HG02678 (cell line): ENCODE measurements around the gene ZNF80.
A peak's percentile ranks its signal among the peaks of the same experiment; 100 is the strongest.

Source experiments
- ATAC-seq: cut with Tn5 transposase; IDR thresholded peaks from one replicate; pipeline ENCODE4 v1.9.1; 2021; ENCODE audit warnings: mild to moderate bottlenecking, moderate library complexity; ENCODE audit not compliant: unreplicated experiment

The ZNF80 gene

DNA sequence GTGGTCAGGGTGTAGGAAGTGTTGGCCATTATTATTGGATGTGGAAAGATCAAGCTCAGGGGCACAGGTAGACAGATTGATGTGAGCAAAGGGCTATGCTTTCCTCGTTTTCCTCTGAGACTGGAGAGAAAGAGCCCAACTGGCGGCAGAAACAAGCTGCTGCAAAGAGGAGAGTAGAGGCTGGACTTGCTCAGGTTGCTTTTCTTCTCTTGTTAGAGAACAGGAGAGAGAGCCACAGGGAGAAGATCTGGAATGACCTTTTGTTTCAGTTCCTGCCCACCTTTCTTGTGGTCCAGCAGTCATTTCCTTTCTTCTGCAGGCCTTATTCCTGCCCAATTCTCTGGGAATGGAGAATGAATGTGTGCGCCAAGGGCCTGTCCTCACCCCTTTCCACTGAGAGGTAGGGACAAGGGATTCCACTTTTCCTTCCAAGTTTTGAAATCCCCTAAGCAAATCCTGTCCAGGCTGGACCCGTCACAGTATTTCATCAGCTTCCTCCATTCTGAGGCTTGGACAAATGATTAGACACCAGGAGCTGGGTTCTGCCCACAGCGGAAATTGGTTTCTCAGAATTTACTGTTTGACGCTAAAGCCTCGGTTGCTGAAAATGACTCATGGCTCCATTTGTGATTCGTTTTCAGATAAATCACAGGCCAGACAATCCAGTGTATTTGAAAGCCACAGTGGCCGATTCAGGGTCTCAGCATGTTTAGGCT lies 16.1 kb downstream of the ZNF80 start:
- no peak for ATAC-seq

DNA sequence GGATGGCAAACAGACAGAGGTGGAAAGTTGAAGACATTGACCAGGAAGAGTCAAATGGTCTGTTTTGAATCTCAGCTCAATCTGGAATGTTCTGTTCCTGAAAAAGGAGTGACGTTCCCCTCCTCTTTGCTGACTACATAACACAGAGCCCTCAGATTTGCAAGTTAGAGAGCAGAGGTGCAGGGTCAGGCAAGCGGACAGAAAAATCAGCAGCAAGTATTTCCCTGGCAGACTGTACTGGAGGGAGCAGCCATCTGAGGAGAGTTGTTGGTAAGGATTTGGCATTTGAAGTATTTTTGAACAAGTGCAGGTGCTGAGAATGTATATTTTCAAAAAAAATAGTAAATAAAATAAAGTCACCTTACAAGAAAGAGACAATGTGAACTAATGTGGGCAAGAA lies 17.6 kb downstream of the ZNF80 start:
- no peak for ATAC-seq

DNA sequence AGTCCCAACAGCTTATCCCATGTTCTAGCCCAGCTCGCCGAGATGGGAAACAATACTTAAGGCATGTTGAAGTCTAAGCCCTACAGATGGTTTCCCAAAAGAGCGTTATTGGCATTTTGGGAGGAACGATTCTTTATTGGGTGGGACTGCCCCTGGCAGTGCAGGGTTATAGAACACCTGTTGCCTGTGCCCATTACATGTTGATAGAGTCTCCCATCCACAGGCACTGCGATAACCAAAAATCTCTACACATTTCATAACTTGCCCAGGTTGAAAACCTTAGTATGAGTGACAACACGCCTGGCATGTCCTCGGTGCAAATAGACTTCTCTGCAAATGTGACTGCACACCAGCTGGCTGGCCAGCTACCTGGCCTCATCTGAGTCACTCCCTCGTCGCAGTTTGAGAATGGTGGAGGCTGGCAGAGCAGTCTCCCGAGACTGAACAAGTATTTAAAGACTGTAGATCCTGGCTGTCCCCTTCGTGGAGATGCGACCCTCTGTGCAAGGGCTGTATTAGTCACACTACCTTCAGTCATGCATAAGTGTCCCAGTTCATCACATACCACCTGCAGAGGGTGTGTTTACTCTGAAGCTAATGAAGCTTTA lies 18.7 kb downstream of the ZNF80 start:
- no peak for ATAC-seq

DNA sequence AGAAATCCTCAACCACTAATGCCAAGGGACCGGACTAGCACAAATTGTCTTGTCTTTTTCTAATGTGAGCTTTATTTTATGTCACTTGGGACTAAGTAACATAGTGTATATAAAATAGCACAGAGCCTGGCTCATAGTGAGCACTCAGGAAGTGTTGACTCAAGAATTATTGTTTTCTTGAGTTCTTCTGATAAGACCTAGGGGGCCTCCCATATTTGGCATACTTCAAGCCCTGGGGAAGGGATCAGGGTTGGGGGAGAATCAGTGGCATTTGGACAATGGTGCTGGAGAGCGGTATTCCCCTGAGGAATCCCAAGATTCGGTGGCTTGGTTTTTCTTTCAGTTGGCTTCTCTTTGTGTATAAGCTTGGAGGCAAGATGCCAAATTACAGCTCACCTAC lies 19.4 kb downstream of the ZNF80 start:
- no peak for ATAC-seq

DNA sequence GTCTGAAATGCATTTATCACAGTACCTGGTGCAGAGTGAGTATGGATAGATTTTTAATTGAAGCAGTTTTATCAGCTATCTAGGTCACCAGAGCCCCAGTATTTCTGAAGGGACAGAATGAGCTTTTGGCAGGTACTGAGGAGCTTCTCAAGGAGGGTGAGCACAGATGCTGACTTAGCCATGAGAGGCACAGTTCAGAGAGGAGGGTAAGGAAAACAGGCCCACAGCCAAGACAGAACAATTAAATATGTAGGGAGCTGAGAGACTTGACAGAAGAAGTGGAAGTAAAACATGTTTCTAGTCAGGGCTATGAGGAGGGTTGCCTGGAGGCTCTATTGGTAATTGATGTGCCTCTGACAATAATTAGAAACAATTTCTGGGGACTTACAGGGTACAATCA lies 20.1 kb downstream of the ZNF80 start:
- no peak for ATAC-seq

DNA sequence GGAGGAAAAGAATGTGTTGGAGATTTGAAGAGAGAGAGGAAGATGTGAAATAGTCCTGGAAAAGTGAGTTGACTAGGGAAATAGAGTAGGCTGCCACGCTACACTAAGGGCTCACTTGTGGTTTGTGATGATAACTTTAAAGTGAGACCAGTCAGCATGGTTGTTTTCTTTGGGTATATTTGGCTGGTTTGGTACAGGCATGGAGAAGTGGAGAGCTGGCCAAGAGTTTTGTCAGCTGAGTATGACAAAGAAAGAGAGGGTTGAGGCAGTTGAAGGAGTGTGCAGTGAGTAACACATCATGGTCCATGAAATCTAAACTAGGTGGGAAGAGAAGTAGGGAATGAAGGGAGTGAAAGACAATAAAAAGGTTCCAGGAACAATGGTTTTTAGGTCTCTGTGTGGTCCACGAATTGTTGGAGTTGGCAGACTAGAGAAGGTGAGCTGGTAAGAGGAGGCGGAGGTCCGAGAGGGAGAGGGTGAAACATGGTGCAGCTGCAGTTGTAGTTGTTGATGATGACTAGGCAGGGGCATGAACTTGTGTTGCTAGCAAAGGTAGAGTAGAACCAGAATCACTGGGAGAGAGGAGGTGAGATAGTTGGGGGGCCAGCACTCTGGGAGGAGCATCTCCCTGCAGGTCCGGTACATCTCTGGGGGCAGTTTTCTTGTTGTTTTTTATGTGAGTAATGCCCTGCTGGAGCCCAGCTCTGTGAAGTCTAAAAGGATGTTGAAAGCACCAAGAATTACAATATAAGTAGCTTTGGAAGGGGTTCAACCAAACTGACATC lies 21.0 kb downstream of the ZNF80 start:
- ATAC-seq: no peak

DNA sequence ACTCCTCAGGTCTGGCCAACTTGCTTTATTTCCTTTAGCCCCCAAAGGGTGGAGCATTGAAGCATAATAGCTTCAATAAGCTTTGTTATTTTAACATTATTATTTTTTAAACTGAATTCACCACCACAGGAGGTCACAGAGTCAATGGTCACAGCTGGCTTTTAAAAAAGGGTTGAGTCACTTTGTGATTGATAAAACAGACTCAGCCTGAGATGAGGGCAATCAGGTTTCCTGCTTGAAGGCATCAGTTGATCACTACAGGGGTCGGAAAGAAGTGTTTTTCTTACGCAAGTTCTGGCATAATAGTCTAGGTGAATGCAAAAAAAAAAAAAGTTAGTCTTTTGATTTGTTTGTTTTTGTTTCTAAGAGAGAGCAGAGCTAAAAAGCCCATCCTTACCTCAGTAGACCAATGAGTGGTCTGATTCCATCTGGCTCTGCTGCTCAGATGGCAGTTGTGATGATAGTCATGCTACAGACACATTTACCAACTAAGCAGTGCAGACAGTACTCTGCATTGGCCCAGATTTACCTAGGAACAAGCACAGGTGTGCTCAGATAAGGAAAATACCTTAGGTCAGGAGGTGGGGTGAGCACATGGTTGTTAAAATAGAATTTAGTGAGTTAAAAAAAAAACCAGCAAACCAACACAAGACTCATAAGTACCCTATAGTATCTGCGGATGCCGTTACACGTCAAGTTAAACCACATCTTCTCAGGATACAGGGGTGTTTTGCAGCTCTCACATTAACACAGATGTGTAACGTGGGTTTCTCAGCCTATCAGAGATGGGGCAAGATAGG lies 22.6 kb downstream of the ZNF80 start:
- ATAC-seq: no peak

DNA sequence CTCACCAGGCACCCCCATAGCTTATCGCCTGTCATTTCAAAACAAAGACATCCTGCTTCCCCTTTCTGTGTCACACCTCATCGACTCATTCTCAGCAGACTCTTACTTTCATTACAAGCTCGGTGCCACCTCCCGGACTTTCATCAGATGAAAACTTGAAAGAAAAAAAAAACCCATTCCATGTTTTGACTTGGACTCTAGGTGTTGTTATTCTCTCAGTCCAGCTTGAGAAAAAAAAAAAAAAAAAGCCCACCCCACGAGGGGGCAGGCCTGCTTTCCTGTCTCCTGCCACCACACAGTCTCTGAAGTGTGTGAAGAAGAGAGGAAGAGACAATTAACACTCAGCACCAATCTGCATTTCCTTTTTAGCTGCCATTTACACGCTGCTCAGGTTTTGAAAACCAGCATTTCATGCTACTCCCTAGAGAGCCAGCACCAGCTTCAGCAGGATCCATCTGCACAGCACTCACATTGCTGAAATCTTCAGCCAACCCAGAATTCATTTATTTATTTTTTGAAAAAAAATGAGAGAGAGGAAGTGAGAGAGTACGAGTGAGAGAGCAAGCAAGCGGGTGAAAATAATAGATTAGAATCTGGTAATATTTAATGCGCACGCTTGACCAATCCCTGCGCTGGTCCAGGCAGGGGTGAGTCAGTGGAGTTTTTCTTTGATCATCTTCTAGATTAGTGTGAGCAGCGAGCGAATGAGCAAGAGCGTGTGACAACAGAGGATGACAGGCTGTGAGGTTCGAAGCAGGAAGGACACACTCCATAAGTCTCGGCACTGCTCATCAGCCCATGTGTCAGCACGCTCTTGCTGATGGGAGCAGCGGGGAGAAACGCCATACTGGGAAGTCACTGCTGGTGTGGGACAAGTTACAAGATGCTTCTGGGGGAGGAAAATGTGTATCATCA lies 23.5 kb downstream of the ZNF80 start:
- ATAC-seq: peak; percentile 83

DNA sequence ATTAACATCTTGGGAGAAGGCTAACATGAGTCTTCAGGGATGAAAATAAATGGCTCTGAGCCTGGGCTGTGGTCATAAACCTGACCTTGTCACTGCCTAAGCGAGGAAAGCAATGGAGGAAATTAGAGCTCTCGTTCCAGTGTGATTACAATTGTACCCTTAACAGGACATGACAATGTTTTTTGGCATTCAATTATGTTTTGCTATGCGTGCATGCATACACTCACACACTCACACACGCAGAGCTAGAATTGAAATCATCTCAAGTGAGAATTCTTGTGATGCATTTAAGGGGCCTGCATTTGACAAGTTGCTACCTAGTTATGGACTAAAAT lies 24.1 kb downstream of the ZNF80 start:
- peak; percentile 7 for ATAC-seq

DNA sequence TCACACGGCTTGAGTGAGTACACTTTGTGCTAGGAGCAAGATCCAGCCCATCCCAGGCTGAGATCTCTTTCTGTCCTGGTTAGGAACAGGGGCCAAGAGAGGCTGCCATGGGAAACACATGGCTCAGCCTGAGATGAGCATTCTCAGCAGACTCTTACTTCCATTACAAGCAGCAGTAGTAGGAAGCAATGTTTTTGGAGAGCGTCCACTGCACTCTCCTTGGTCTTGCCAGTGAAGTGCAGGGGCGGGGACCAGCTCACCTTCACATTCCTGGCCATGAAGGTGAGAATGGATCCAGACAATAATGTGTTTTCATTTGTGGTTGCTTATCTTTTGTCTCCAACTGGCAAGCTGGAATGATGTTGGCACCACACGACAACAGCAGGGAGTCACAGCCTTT lies 24.7 kb downstream of the ZNF80 start:
- no peak for ATAC-seq

DNA sequence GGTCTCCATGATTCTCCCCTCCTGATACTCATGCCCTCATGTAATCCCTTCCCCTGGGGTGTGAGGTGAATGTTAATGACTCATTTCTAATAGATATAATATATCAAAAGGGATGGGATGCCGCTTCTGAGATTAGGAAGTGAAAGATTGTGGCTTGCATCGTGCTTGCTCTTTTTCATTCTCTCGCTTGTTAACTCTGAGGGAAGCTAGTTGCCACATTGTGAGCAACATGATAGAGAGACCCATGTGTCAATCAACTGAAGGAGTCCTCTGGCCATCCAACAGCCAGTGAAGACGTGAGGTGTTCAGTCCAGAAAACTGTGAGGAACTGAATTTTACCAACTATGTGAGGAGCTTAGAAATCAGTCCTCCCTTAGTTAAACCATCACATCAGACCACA lies 29.6 kb downstream of the ZNF80 start:
- ATAC-seq: peak; percentile 84

DNA sequence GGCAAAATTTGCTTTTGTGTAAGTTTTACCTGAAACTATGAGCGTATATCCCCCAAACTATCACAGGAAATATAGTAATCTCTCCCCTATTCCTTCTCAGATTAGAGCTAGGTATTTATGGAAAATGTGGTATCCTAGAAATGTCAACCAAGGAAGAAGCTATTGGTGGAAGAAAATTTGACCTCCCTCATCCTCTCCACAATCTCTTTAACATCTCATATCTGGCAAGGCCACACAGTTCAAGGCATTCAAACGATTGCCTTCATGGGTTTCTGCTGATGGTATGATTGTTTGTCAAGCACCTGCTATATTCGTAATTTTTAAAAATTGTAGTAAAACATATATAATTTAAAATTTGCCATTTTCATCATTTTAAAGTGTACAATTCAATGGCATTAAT lies 31.0 kb downstream of the ZNF80 start:
- no peak for ATAC-seq

DNA sequence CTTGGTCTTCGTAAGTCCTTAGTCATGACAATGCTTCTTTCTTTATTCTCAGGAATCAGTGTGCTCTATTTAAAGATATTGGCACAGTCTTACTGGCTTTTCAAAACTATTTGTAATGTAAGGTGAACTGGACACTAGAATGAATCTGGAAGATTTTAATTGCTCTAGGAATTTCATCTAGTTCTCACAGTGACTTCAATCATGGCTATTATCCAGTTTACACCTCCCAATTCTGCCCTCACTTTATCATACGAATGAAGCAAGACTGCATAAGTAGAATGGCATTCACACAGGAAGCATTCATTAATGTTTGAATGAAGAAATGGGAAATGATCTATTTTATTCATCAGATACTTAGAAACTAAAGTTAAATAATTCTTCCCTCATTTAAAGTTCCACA lies 31.8 kb downstream of the ZNF80 start:
- ATAC-seq: no peak

DNA sequence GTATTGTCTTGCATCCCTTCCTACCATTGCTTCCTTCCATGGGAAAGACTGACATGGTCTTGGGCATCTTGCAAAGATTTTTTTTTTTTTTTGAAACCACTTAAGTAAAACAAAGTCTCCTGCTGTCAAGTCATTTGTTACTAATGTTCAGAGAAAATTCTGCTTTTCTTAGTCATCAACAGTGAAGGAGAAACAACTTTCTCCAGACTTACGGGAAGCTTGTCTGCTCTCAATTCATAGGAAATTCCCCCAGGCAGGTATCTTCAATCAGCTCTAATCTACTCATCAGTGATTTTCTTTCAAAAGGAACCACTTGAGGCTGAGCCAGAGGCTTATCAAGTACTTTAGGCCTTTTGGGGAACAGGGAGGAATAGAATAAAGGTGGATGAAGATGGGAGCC lies 42.6 kb downstream of the ZNF80 start:
- ATAC-seq: no peak

DNA sequence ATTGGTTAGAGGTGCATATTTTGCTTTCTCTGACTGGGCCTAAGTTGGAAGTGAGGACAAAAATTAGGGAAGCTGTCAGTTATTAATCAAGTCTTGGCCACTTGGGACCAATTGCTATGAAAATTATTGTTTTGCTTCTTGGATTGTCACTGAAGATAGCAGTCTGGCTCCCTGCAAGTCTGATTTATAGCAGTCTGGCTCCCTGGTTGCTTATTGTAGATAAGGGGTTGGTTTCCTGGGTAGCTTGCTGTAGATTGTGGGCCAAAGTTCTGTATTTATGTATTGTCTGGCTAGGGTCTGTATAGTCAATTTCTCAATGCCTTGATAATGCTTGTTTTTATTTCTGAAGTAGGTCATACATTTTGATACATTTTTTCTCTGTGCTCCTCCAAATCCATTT lies 45.2 kb downstream of the ZNF80 start:
- ATAC-seq: no peak

DNA sequence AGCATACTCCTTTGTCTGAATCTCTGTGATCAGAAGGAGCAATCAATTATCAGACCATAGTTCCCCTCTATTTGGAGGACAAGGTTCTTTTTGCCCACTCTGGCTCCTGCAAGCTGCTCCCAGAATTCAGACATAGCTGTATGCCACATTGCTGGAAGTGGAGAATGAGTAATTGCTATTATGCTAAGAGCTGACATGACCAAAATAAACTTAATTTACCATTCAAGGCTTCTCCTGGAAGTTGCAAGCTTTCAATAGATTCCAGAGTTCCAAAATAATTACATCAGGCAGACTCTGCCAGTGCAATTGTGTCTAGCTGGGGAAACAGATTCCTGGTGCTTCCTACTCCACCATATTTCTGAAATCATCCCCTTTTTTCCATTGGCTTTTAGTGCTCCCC lies 50.9 kb downstream of the ZNF80 start:
- ATAC-seq: no peak
